PC-9 (cell line): ENCODE measurements around the gene PRR5L.

Source experiments
- EZH2 ChIP-seq: fragments of 200-600 bp; sonication (generic); IDR thresholded peaks from 2 replicates; pipeline ENCODE4 v1.8.0; 2017; ENCODE audit warnings: antibody characterized with exemption, low read depth
- TF ChIP-seq, protein P1 (sequence below): fragments of 200-600 bp; sonication (generic); conservative IDR thresholded peaks from 2 replicates; pipeline ENCODE4 v1.6.1; 2017; ENCODE audit warnings: mixed run types, antibody characterized with exemption, mild to moderate bottlenecking, moderate library complexity

- TF ChIP-seq, protein P1, sequence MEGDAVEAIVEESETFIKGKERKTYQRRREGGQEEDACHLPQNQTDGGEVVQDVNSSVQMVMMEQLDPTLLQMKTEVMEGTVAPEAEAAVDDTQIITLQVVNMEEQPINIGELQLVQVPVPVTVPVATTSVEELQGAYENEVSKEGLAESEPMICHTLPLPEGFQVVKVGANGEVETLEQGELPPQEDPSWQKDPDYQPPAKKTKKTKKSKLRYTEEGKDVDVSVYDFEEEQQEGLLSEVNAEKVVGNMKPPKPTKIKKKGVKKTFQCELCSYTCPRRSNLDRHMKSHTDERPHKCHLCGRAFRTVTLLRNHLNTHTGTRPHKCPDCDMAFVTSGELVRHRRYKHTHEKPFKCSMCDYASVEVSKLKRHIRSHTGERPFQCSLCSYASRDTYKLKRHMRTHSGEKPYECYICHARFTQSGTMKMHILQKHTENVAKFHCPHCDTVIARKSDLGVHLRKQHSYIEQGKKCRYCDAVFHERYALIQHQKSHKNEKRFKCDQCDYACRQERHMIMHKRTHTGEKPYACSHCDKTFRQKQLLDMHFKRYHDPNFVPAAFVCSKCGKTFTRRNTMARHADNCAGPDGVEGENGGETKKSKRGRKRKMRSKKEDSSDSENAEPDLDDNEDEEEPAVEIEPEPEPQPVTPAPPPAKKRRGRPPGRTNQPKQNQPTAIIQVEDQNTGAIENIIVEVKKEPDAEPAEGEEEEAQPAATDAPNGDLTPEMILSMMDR, result no peak
- no peak for TF ChIP-seq EZH2
These were observed 60.1 kb downstream of the PRR5L start for GRCh38 chr11:36356201-36356600.
